Measurements from ENCODE around the gene MYF6. TPM values are rescaled to one million over a fixed set of nuclear protein-coding genes. Genes with fewer than 3 reads are reported as not detected.

MYF6 gene
- total RNA-seq, 4 donors from 2014 or later = 0.27 TPM; not detected in 3

DNA sequence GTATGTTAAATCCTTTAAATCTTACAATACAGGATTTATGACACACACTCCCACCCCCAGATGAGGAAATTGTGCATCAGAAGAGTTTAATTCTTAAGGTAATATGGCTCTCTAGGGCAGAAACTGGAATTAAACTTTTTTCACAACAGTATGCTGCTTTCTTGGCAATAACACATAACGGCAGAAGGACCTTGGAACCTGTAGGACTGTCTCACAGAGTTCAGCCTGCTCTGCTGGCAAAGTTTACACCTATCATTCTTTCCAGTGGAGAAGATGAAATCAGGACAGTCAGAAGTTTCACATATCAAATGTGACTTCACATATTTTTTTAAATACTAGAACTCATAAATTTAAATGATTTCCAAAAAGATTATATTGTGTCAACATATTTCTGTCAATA lies 30.6 kb upstream of the MYF6 start:
- H3K27ac ChIP-seq = no peak overlapping the region
- WGBS, 2 donors (ENCODE audit: low coverage in 1 of 2) = 36 to 43% methylated on average over 1 of the region's 1 CpG
- in situ Hi-C loops (cut with MboI; ENCODE audit: low pct_ligation_motif_present in 1 of 4, low pct_unique_long_range_greater_than_20kb in 1 of 4, low sequenced_read_pairs in 3 of 4) = no loop called here

DNA sequence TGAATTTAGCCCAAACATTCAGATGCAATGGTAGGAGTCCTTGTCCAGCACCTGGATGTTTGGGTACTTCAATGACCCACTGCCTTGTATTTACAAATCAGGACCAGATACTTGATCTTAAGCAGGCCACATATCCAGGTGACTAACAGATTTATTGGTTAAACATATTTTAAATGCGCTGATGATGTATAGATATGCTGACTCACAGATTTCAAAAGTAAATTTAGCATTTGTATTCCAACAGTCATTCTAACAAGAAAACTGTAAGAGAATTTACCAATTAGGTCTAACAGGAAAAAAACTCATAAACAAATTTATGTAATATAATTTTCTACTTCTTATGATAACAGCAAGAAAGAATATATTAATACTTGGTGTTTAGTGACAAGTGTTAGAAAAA lies 29.4 kb upstream of the MYF6 start:
- in situ Hi-C loops (cut with MboI; ENCODE audit: low pct_ligation_motif_present in 1 of 4, low pct_unique_long_range_greater_than_20kb in 1 of 4, low sequenced_read_pairs in 3 of 4) = no loop called here
- TF ChIP-seq POLR2AphosphoS5 (IDR thresholded peaks at IDR 0.05) (no peak), EP300 (IDR thresholded peaks at IDR 0.05; ENCODE audit: low read depth) (no peak), POLR2A (IDR thresholded peaks at IDR 0.05) (no peak), CTCF (IDR thresholded peaks at IDR 0.05) (no peak)
- DNase-seq = no peak
- Histone ChIP-seq H3K36me3 (no peaks in the 10 kb centered on the region), H3K27me3 (no peaks in the 10 kb centered on the region), H3K4me3 (no peak overlapping the region), H3K9me3 (no peaks in the 10 kb centered on the region), H3K4me1 (no peaks in the 10 kb centered on the region), H3K27ac (no peak overlapping the region)
- intact Hi-C loops (cut with DNase I; ENCODE audit: low total_unique reads) = no loop called here
- WGBS, 2 donors (ENCODE audit: low coverage in 1 of 2) = 87 to 91% methylated on average over 1 of the region's 1 CpG

More for the DNA sequence above, 30.6 kb upstream of the MYF6 start:
- Histone ChIP-seq H3K4me3 (no peak overlapping the region), H3K9me3 (no peaks in the 10 kb centered on the region), H3K36me3 (no peaks in the 10 kb centered on the region), H3K4me1 (no peaks in the 10 kb centered on the region), H3K27me3 (no peaks in the 10 kb centered on the region)
- intact Hi-C loops (cut with DNase I; ENCODE audit: low total_unique reads) = no loop called here
- TF ChIP-seq POLR2A (IDR thresholded peaks at IDR 0.05) (no peak), CTCF (IDR thresholded peaks at IDR 0.05) (no peak), POLR2AphosphoS5 (IDR thresholded peaks at IDR 0.05) (no peak), EP300 (IDR thresholded peaks at IDR 0.05; ENCODE audit: low read depth) (no peak)
- DNase-seq = no peak

DNA sequence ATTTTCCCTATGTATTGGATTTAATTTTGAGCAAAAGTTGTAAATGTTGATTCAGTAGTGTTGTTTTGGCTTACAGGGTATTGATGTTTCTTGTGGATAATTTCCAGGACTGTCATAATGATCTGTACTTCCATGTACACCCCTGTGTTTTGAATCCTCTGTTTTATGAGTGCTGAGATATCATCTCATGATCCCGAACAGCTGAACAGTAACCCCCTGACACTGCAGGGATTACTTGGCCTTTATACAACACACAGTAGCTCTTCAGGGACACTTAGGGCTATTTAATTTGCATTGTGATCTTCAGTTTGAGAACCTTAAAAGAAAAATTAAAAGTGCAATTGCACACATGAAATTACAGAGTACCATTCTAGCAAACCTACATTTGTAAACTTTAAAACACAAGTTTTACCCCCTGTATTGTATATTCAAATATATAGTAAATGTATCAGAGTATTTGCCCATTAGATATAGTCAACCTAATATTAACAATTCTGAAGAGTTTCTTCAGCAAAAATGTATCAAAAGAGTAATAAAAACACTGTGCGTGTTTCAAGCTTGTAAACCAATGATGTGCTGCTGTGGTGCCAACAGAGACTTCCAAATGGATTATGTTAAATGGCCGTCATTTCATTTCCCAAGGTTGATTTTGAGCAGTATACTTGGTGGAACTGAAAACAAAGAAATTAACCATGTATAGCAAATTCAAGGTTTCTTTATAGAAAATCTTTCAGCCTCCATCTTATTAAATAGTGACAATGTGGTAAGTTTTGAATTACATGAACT lies 27.9 kb upstream of the MYF6 start:
- 76 to 78% methylated on average over 2 to 3 of the region's 3 CpGs for WGBS, 2 donors (ENCODE audit: low coverage in 1 of 2)
- TF ChIP-seq EP300 (IDR thresholded peaks at IDR 0.05; ENCODE audit: low read depth) = no peak
- TF ChIP-seq POLR2AphosphoS5 (IDR thresholded peaks at IDR 0.05) = no peak
- no peak for TF ChIP-seq POLR2A (IDR thresholded peaks at IDR 0.05)
- no peak for TF ChIP-seq CTCF (IDR thresholded peaks at IDR 0.05)
- intact Hi-C loops (cut with DNase I; ENCODE audit: low total_unique reads) = no loop called here

DNA sequence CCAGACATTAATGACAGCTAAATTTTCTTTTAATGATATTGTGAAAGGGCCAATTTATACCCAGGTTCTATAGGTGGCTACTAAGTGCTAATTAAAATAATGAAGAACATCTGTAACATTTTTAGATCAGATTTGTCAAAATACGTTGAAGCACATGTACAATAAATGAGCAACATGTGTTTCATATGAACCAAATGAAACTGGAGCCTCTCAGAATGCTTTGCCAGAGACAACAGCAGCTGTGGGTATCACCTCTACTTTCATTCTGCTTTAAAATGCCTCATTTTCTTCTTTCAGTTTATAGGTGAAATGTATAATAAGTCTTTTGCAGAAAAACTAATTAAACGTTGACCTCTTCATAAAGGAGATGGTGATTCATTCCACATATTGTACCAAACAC lies 26.1 kb upstream of the MYF6 start:
- Histone ChIP-seq H3K9me3 (no peaks in the 10 kb centered on the region), H3K27ac (no peak overlapping the region), H3K36me3 (no peaks in the 10 kb centered on the region), H3K4me3 (no peak overlapping the region), H3K4me1 (no peaks in the 10 kb centered on the region), H3K27me3 (no peaks in the 10 kb centered on the region)
- TF ChIP-seq POLR2AphosphoS5 (IDR thresholded peaks at IDR 0.05) (no peak), POLR2A (IDR thresholded peaks at IDR 0.05) (no peak), CTCF (IDR thresholded peaks at IDR 0.05) (no peak), EP300 (IDR thresholded peaks at IDR 0.05; ENCODE audit: low read depth) (no peak)
- no peak for DNase-seq
- WGBS, 2 donors (ENCODE audit: low coverage in 1 of 2) = 55 to 57% methylated on average over 2 of the region's 2 CpGs
- in situ Hi-C loops (cut with MboI; ENCODE audit: low pct_ligation_motif_present in 1 of 4, low pct_unique_long_range_greater_than_20kb in 1 of 4, low sequenced_read_pairs in 3 of 4) = no loop called here
- intact Hi-C loops (cut with DNase I; ENCODE audit: low total_unique reads) = no loop called here

More for the DNA sequence above, 27.9 kb upstream of the MYF6 start:
- Histone ChIP-seq H3K36me3 (no peaks in the 10 kb centered on the region), H3K4me3 (no peak overlapping the region), H3K9me3 (no peaks in the 10 kb centered on the region), H3K4me1 (no peaks in the 10 kb centered on the region), H3K27ac (no peak overlapping the region), H3K27me3 (no peaks in the 10 kb centered on the region)
- DNase-seq = no peak
- in situ Hi-C loops (cut with MboI; ENCODE audit: low pct_ligation_motif_present in 1 of 4, low pct_unique_long_range_greater_than_20kb in 1 of 4, low sequenced_read_pairs in 3 of 4) = no loop called here

Data from transverse colon (tissue), 4 donors.